ENCODE measurements around the gene LASP1. TPM values are rescaled to one million over a fixed set of nuclear protein-coding genes. Genes with fewer than 3 reads are reported as not detected.

Gene LASP1
- total and polyA plus RNA-seq, 8 donors = 141 to 175 (median 156) TPM

- TF ChIP-seq, protein P1, sequence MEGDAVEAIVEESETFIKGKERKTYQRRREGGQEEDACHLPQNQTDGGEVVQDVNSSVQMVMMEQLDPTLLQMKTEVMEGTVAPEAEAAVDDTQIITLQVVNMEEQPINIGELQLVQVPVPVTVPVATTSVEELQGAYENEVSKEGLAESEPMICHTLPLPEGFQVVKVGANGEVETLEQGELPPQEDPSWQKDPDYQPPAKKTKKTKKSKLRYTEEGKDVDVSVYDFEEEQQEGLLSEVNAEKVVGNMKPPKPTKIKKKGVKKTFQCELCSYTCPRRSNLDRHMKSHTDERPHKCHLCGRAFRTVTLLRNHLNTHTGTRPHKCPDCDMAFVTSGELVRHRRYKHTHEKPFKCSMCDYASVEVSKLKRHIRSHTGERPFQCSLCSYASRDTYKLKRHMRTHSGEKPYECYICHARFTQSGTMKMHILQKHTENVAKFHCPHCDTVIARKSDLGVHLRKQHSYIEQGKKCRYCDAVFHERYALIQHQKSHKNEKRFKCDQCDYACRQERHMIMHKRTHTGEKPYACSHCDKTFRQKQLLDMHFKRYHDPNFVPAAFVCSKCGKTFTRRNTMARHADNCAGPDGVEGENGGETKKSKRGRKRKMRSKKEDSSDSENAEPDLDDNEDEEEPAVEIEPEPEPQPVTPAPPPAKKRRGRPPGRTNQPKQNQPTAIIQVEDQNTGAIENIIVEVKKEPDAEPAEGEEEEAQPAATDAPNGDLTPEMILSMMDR (IDR thresholded peaks at IDR 0.05) = no peak
- peak; percentile 47 to 95 (median 92) for DNase-seq
- no peaks in the 10 kb centered on the region for H3K27me3 ChIP-seq
- H3K9me3 ChIP-seq = no peaks in the 10 kb centered on the region
- no peaks in the 10 kb centered on the region for H3K36me3 ChIP-seq
- H3K4me3 ChIP-seq = peak within 1 kb of the TSS in 1 of 2 donors; percentile 33
- H3K27ac ChIP-seq = peak within 1 kb of the TSS; percentile 67 to 73
- peak; percentile 99 for ATAC-seq
- H3K4me1 ChIP-seq = peaks cover 0 to 3% of the 10 kb centered on the region in 2 donors
- intact Hi-C loops (cut with DNase I) = no loop called here
These were observed 97.5 kb downstream of the LASP1 start, which contains the start of gene FBXO47 for GRCh38 chr17:38967290-38967738. Gene FBXO47 (minus strand): TSS chr17:38967403. CDS start chr17:38963025, 4,378 bp downstream.

DNA sequence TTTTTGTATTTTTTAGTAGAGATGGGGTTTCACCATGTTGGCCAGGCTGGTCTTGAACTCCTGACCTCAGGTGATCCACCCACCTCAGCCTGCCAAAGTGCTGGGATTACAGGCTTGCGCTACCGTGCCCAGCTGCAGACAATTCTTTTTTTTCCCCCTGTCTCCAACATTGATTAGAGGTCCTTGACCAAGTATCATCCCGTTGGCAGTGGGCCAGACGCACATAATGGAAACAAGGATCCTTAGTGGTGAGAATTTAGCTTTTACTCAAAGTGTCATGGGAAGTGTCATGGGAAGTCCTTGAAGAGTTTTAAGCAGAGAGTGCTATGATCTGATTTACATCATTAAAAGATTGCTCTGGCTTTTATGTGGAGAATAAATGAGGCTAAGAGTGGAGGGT, 99.4 kb downstream of the LASP1 start:
- TF ChIP-seq, protein P1 (IDR thresholded peaks at IDR 0.05) = no peak
- Histone ChIP-seq H3K4me3 (no peak overlapping the region), H3K9me3 (no peaks in the 10 kb centered on the region), H3K27ac (no peak overlapping the region), H3K36me3 (no peaks in the 10 kb centered on the region), H3K27me3 (no peaks in the 10 kb centered on the region), H3K4me1 (peaks cover 0 to 3% of the 10 kb centered on the region in 2 donors)
- no peak for ATAC-seq
- DNase-seq = no peak
- intact Hi-C loops (cut with DNase I) = no loop called here

DNA sequence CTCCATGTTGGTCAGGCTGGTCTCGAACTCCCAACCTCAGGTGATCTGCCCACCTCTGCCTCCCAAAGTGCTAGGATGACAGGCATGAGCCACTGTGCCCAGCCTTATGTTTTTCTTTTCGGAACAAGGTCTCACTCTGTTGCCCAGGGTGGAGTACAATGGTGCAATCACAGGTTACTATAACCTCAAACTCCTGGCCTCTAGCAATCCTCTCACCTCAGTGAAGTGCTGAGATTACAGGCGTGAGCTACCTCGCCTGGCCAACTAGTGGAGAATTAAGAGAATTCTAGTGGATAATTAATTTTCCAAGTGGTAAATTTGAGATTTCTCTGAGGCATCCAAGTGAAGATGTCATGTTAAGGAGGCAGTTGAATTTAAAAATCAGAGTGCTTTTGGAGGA, 100.3 kb downstream of the LASP1 start:
- ATAC-seq (peak; percentile 40), DNase-seq (no peak)
- intact Hi-C loops (cut with DNase I) = no loop called here
- no peaks in the 10 kb centered on the region for H3K27me3 ChIP-seq
- H3K4me3 ChIP-seq = no peak overlapping the region
- peaks cover 0 to 3% of the 10 kb centered on the region in 2 donors for H3K4me1 ChIP-seq
- TF ChIP-seq, protein P1 (IDR thresholded peaks at IDR 0.05) = no peak
- no peaks in the 10 kb centered on the region for H3K36me3 ChIP-seq
- no peaks in the 10 kb centered on the region for H3K9me3 ChIP-seq
- H3K27ac ChIP-seq = no peak overlapping the region

- Histone ChIP-seq H3K27me3 (no peaks in the 10 kb centered on the region), H3K9me3 (no peaks in the 10 kb centered on the region), H3K27ac (no peak overlapping the region), H3K36me3 (no peaks in the 10 kb centered on the region), H3K4me3 (no peak overlapping the region), H3K4me1 (peaks cover 0 to 4% of the 10 kb centered on the region in 2 donors)
- intact Hi-C loops (cut with DNase I) = no loop called here
- DNase-seq (no peak), ATAC-seq (no peak)
- TF ChIP-seq, protein P1 (IDR thresholded peaks at IDR 0.05) = no peak
These were observed 100.9 kb downstream of the LASP1 start for GRCh38 chr17:38970804-38971203.

Small RNAs within 50 kb of the gene (microRNA-seq; reads per million reads assigned to microRNA genes)
- gene MIR4727 = 1.2 to 1.5 reads per million in 2 donors
- 0.34 to 0.68 reads per million in 2 donors for gene MIR6779

Other genes with a start within 250 kb of the LASP1 start
- 1 to 10 TPM; 1.5 to 2.1 TPM for gene EPOP, start 195.1 kb upstream of the LASP1 start, total RNA-seq
- gene EPOP, start 195.1 kb upstream of the LASP1 start, polyA plus RNA-seq (ENCODE audit: insufficient read length in 6 of 6) = 1 to 10 TPM; 1.6 to 2.1 (median 1.7) TPM
- 100 to 1,000 TPM in 1 of 2 donors, 10 to 100 TPM in 1; 80.0 to 102 TPM for gene MLLT6, start 164.8 kb upstream of the LASP1 start, total RNA-seq
- 100 to 1,000 TPM; 103 to 143 (median 124) TPM for gene MLLT6, start 164.8 kb upstream of the LASP1 start, polyA plus RNA-seq (ENCODE audit: insufficient read length in 6 of 6)
- 10 to 100 TPM; 32.9 to 49.2 TPM for gene CISD3, start 139.7 kb upstream of the LASP1 start, total RNA-seq
- 10 to 100 TPM in 4 of 6 donors, 1 to 10 TPM in 2; 8.6 to 19.4 (median 12.1) TPM for gene CISD3, start 139.7 kb upstream of the LASP1 start, polyA plus RNA-seq (ENCODE audit: insufficient read length in 6 of 6)
- gene PCGF2, start 121.7 kb upstream of the LASP1 start, total RNA-seq = 10 to 100 TPM; 40.0 to 49.5 TPM
- 100 to 1,000 TPM in 1 of 6 donors, 10 to 100 TPM in 5; 73.8 to 102 (median 90.0) TPM for gene PCGF2, start 121.7 kb upstream of the LASP1 start, polyA plus RNA-seq (ENCODE audit: insufficient read length in 6 of 6)
- 100 to 1,000 TPM; 123 to 191 TPM for gene PSMB3, start 117.3 kb upstream of the LASP1 start, total RNA-seq
- 10 to 100 TPM; 84.9 to 96.1 (median 87.9) TPM for gene PSMB3, start 117.3 kb upstream of the LASP1 start, polyA plus RNA-seq (ENCODE audit: insufficient read length in 6 of 6)
- 10 to 100 TPM; 39.8 to 43.3 TPM for gene PIP4K2B, start 70.5 kb upstream of the LASP1 start, total RNA-seq
- gene PIP4K2B, start 70.5 kb upstream of the LASP1 start, polyA plus RNA-seq (ENCODE audit: insufficient read length in 6 of 6) = 10 to 100 TPM; 84.8 to 94.3 (median 88.2) TPM
- 10 to 100 TPM; 15.0 to 22.3 TPM for gene CWC25, start 44.7 kb upstream of the LASP1 start, total RNA-seq
- gene CWC25, start 44.7 kb upstream of the LASP1 start, polyA plus RNA-seq (ENCODE audit: insufficient read length in 6 of 6) = 10 to 100 TPM; 24.1 to 29.3 (median 27.0) TPM
- 1,000 to 10,000 TPM; 1,144 to 1,160 TPM for gene RPL23, start 16.3 kb upstream of the LASP1 start, total RNA-seq
- gene RPL23, start 16.3 kb upstream of the LASP1 start, polyA plus RNA-seq (ENCODE audit: insufficient read length in 6 of 6) = 1,000 to 10,000 TPM; 2,610 to 3,076 (median 2,714) TPM
- gene FBXO47, start 97.3 kb downstream of the LASP1 start, total RNA-seq = not detected
- gene FBXO47, start 97.3 kb downstream of the LASP1 start, polyA plus RNA-seq (ENCODE audit: insufficient read length in 6 of 6) = not detected